Heart right ventricle (tissue), 16 donors: ENCODE data around the gene CATSPER3. TPM values are rescaled to one million over a fixed set of nuclear protein-coding genes. Genes with fewer than 3 reads are reported as not detected.

Experiments used
- ATAC-seq, 8 donors: fragments of 200-7000 bp; cut with Tn5 transposase; one replicate each; pipeline ENCODE4 v1.9.1; 2020; ENCODE audit warnings: mild to moderate bottlenecking in 8 of 8, moderate library complexity in 8 of 8, moderate number of reproducible peaks in 1 of 8
- DNase-seq, 2 donors: peaks; one replicate each; pipeline ENCODE4 v3.0.0-alpha.2; 2020
- H3K27ac ChIP-seq, 10 donors: fragments of 200-600 bp; sonication (generic) in 2 of 10; one replicate each; pipeline versions ENCODE4 v1.5.0 to v1.8.0; 2020 to 2022; ENCODE audit warnings: mild to moderate bottlenecking in 3 of 10
- H3K27me3 ChIP-seq, 7 donors: fragments of 200-600 bp; one replicate each; pipeline ENCODE4 v1.8.0; 2021 to 2022; ENCODE audit warnings: mild to moderate bottlenecking in 2 of 7
- H3K36me3 ChIP-seq, 9 donors: fragments of 200-600 bp; sonication (generic) in 1 of 9; one replicate each; pipeline versions ENCODE4 v1.5.0 to v1.8.0; 2020 to 2022; ENCODE audit warnings: mild to moderate bottlenecking in 2 of 9
- H3K4me1 ChIP-seq, 9 donors: fragments of 200-600 bp; sonication (generic) in 1 of 9; one replicate each; pipeline versions ENCODE4 v1.5.0 to v1.8.0; 2020 to 2022; ENCODE audit warnings: mild to moderate bottlenecking in 4 of 9
- H3K4me3 ChIP-seq, 10 donors: fragments of 200-600 bp; sonication (generic) in 2 of 10; one replicate each; pipeline versions ENCODE4 v1.5.0 to v1.8.0; 2020 to 2022; ENCODE audit warnings: mild to moderate bottlenecking in 7 of 10, moderate library complexity in 2 of 10
- H3K9me3 ChIP-seq, 11 donors: fragments of 200-600 bp in 10 of 11; sonication (generic) in 2 of 11; one replicate each; pipeline versions ENCODE4 v1.5.0 to v1.8.0; 2013 to 2022; ENCODE audit warnings: mild to moderate bottlenecking in 2 of 11, control low read depth in 1 of 11, moderate library complexity in 1 of 11
- WGBS, 2 donors: extraction: QIAGEN DNeasy Blood & Tissue Kit; methylation state at CpG; one replicate each; pipeline ENCODE4 v1.1.7; 2013; ENCODE audit warnings: inconsistent platforms in 1 of 2; 5-methylcytosine and 5-hydroxymethylcytosine counted together
- intact Hi-C, 10 donors: fragments of 100-400 bp; cut with DNase I; formaldehyde crosslinking; loops; one replicate each; pipeline versions ENCODE4 v1.11.1 to v1.14.2; 2022
- polyA plus RNA-seq, 2 donors: library from polyadenylated mRNA; stranded (reverse); fragments of 200-250 nt; gene quantifications; one replicate each; pipeline ENCODE4 v1.2.3, GENCODE V29; 2013
- total RNA-seq, 10 donors: library from RNA; stranded (reverse); fragmentation: NEBNext Ultra II Directional in 3 of 10; extraction: Animal tissue kit (Norgen Biotek cat#: 25700) in 3 of 10; gene quantifications; one replicate each; pipeline versions ENCODE4 v1.2.1 to v1.2.4, GENCODE V29; 2021 to 2023
- TF ChIP-seq, protein P1 (sequence below), 9 donors: fragments of 200-600 bp; sonication (generic) in 2 of 9; IDR thresholded peaks; one replicate each; pipeline versions ENCODE4 v1.5.0 to v1.8.0; 2021 to 2022; ENCODE audit warnings: antibody characterized with exemption in 9 of 9, mild to moderate bottlenecking in 5 of 9, moderate library complexity in 1 of 9
- donor health status: Arrhythmogenic right ventricular cardiomyopathy.
- donor health status: ischemic (EF 13 %, LVEDD 7.1; RV severe dilation, severe dysfunction).
- donor health status: healthy with polysubstance abuse.
- donor health status: DM: no; HTN: yes; CAD: no.
- donor health status: DM: no; HTN: no; CAD: no.
- donor health status: ischemic (EF 25% LVEDD 6.9; RV normal size, moderate dysfunction).
- donor health status: ischemic (EF 25% LVEDD 5.7; RV mildly dilated, moderate dysfunction).
- donor health status: healthy.
- donor health status: DM: yes; HTN: yes; CAD: no.
- donor health status: Ischemic cardiomyopathy.
- donor health status: ischemic (EF 35%, LVEDD 5.7; RV mildly dilated, moderate dysfunction).
- donor health status: nonischemic (EF 11% LVEDD 7.7; RV severe dilation, severe dysfunction).
- donor health status: DM: yes; HTN: yes; CAD: no.
- donor health status: PGD.
- donor health status: ischemic (EF 29% LVEDD 5.4; RV normal size, mild dysfunction).
- donor health status: nonischemic (EF 23%, LVEDD 6.1; RV moderate dilation, normal function).

Gene CATSPER3
- total and polyA plus RNA-seq, 12 donors: 0.37 to 1.1 (median 0.72) TPM

GRCh38 chr5:134963098-134963497 lies 4.6 kb upstream of the CATSPER3 start:
- DNase-seq: no peak
- no peak overlapping the region for H3K4me3 ChIP-seq
- peaks cover 0 to 71% (median 19%) of the 10 kb centered on the region in 9 donors for H3K36me3 ChIP-seq
- intact Hi-C loops: no loop called here
- no peaks in the 10 kb centered on the region for H3K9me3 ChIP-seq
- ATAC-seq: no peak
- H3K27me3 ChIP-seq: no peaks in the 10 kb centered on the region
- H3K4me1 ChIP-seq: peaks cover 0 to 5% (median 0%) of the 10 kb centered on the region in 9 donors
- TF ChIP-seq, protein P1, sequence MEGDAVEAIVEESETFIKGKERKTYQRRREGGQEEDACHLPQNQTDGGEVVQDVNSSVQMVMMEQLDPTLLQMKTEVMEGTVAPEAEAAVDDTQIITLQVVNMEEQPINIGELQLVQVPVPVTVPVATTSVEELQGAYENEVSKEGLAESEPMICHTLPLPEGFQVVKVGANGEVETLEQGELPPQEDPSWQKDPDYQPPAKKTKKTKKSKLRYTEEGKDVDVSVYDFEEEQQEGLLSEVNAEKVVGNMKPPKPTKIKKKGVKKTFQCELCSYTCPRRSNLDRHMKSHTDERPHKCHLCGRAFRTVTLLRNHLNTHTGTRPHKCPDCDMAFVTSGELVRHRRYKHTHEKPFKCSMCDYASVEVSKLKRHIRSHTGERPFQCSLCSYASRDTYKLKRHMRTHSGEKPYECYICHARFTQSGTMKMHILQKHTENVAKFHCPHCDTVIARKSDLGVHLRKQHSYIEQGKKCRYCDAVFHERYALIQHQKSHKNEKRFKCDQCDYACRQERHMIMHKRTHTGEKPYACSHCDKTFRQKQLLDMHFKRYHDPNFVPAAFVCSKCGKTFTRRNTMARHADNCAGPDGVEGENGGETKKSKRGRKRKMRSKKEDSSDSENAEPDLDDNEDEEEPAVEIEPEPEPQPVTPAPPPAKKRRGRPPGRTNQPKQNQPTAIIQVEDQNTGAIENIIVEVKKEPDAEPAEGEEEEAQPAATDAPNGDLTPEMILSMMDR (IDR thresholded peaks at IDR 0.05): no peak
- H3K27ac ChIP-seq: no peak overlapping the region

GRCh38 chr5:134964359-134965270 lies 3.1 kb upstream of the CATSPER3 start:
- H3K4me3 ChIP-seq: no peak overlapping the region
- H3K27ac ChIP-seq: no peak overlapping the region
- no peaks in the 10 kb centered on the region for H3K9me3 ChIP-seq
- no peaks in the 10 kb centered on the region for H3K27me3 ChIP-seq
- 88 to 89% methylated on average over 12 of the region's 12 CpGs for WGBS, 2 donors
- DNase-seq (no peak), ATAC-seq (no peak)
- intact Hi-C loops: no loop called here
- H3K36me3 ChIP-seq: peaks cover 0 to 56% (median 19%) of the 10 kb centered on the region in 9 donors
- TF ChIP-seq, protein P1 (IDR thresholded peaks at IDR 0.05): no peak
- no peaks in the 10 kb centered on the region for H3K4me1 ChIP-seq

DNA sequence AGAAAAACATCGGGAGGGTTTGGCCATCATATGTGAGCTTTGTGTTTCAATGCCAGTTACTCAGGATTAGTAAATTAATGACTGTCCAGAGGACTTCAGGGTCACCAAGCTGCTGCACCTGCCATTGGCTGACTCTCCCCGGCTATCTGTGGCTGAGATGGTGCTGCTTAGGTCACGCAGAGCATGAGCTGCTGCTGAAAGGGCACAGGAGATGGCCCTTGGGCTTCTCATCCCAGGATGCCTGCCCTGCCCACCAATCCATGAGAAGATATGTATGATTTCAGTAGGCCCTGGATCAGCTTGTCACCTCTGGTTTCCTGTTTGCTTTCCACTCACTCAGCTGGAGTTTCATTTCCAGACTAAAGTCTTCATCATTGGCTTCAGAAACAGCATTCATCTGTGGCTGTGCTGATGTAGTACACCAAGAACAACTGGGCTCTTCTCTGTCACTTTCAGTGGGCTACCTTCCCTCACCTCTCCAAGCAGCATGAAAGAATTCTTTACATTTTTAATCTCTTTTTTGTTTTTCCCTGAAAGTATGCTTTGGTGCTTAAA lies 2.4 kb upstream of the CATSPER3 start:
- 83 to 85% methylated on average over 3 of the region's 3 CpGs for WGBS, 2 donors

GRCh38 chr5:134968055-134968454 lies 348 bp downstream of the CATSPER3 start:
- Histone ChIP-seq H3K9me3 (no peaks in the 10 kb centered on the region), H3K36me3 (peaks cover 0 to 26% (median 8%) of the 10 kb centered on the region in 9 donors), H3K4me3 (no peak overlapping the region), H3K27ac (no peak overlapping the region), H3K4me1 (no peaks in the 10 kb centered on the region), H3K27me3 (no peaks in the 10 kb centered on the region)
- DNase-seq: no peak
- WGBS, 2 donors: 91 to 93% methylated on average over 3 of the region's 3 CpGs
- intact Hi-C loops: no loop called here
- TF ChIP-seq, protein P1 (IDR thresholded peaks at IDR 0.05): no peak
- no peak for ATAC-seq

More for the DNA sequence above, 2.4 kb upstream of the CATSPER3 start:
- no peak for DNase-seq
- H3K36me3 ChIP-seq: peaks cover 0 to 52% (median 18%) of the 10 kb centered on the region in 9 donors
- no peaks in the 10 kb centered on the region for H3K4me1 ChIP-seq
- no peaks in the 10 kb centered on the region for H3K9me3 ChIP-seq
- no peak overlapping the region for H3K4me3 ChIP-seq
- H3K27ac ChIP-seq: no peak overlapping the region
- intact Hi-C loops: no loop called here
- ATAC-seq: no peak
- TF ChIP-seq, protein P1 (IDR thresholded peaks at IDR 0.05): no peak
- no peaks in the 10 kb centered on the region for H3K27me3 ChIP-seq
